Fibroblast of the aortic adventitia (primary cell): Measurements from ENCODE around the gene PDGFB. TPM values are rescaled to one million over a fixed set of nuclear protein-coding genes. Genes with fewer than 3 reads are reported as not detected.

Experiments used
- DNase-seq: peaks from one replicate; pipeline ENCODE4 v3.0.0-alpha.2; 2010; ENCODE audit warnings: low read depth
- H3K4me3 ChIP-seq: 2 replicates; pipeline ENCODE4 v1.5.1; 2011; ENCODE audit warnings: low read depth, mild to moderate bottlenecking, control low read depth, low read length, moderate library complexity
- CTCF ChIP-seq: IDR thresholded peaks from 2 replicates; pipeline ENCODE4 v1.5.1; 2011; ENCODE audit warnings: mild to moderate bottlenecking, low read length, control low read depth, inconsistent platforms; ENCODE audit not compliant: insufficient read depth
- total RNA-seq: library from RNA; depleted of rRNA; stranded (reverse); fragments of >200 nt; gene quantifications from 2 replicates; pipeline ENCODE4 v1.2.3, GENCODE V29; 2012; ENCODE audit warnings: low replicate concordance

Gene PDGFB
- total RNA-seq, 1 donor = 0.09 TPM

- no peak overlapping the region for H3K4me3 ChIP-seq
- no peak for TF ChIP-seq CTCF
- DNase-seq = no peak
Observed at GRCh38 chr22:39240831-39241793, 3.7 kb downstream of the PDGFB start.

GRCh38 chr22:39239561-39240423 lies 5.0 kb downstream of the PDGFB start:
- DNase-seq = no peak
- H3K4me3 ChIP-seq = no peak overlapping the region
- no peak for TF ChIP-seq CTCF

- no peak overlapping the region for H3K4me3 ChIP-seq
- DNase-seq = no peak
- TF ChIP-seq CTCF = no peak
Observed at GRCh38 chr22:39238966-39239505, 5.7 kb downstream of the PDGFB start.

- H3K4me3 ChIP-seq = no peak overlapping the region
- TF ChIP-seq CTCF = no peak
- DNase-seq = no peak
Observed at GRCh38 chr22:39238561-39238960, 6.2 kb downstream of the PDGFB start.

- DNase-seq = no peak
- H3K4me3 ChIP-seq = no peak overlapping the region
- TF ChIP-seq CTCF = no peak
Observed at GRCh38 chr22:39238101-39238466, 6.7 kb downstream of the PDGFB start.

GRCh38 chr22:39237318-39238100 lies 7.3 kb downstream of the PDGFB start:
- no peak for TF ChIP-seq CTCF

More at GRCh38 chr22:39237318-39238100, 7.3 kb downstream of the PDGFB start:
- H3K4me3 ChIP-seq = no peak overlapping the region
- no peak for DNase-seq
